ENCODE measurements around the gene NDUFS8.
A peak's percentile ranks its signal among the peaks of the same experiment; 100 is the strongest.

NDUFS8 gene

GRCh38 chr11:68066742-68067141, 36.3 kb downstream of the NDUFS8 start:
- no peak for FAIRE-seq

GRCh38 chr11:68067991-68068390, 37.5 kb downstream of the NDUFS8 start:
- FAIRE-seq (no peak), DNase-seq (ENCODE audit: insufficient read length) (no peak)
- no peak for TF ChIP-seq POLR2AphosphoS5 (IDR thresholded peaks at IDR 0.05; ENCODE audit: low read depth, low read length)

More at GRCh38 chr11:68066742-68067141, 36.3 kb downstream of the NDUFS8 start:
- TF ChIP-seq TAF1 (IDR thresholded peaks at IDR 0.05; ENCODE audit: borderline replicate concordance, low read depth, low read length): no peak
- TF ChIP-seq POLR2AphosphoS5 (IDR thresholded peaks at IDR 0.05; ENCODE audit: low read depth, low read length): no peak
- TF ChIP-seq POLR2A (IDR thresholded peaks at IDR 0.05; ENCODE audit: low read depth, low read length): no peak
- no peak for DNase-seq (ENCODE audit: insufficient read length)

GRCh38 chr11:68071281-68072048, 41.0 kb downstream of the NDUFS8 start:
- DNase-seq (ENCODE audit: insufficient read length): no peak
- TF ChIP-seq POLR2AphosphoS5 (IDR thresholded peaks at IDR 0.05; ENCODE audit: low read depth, low read length): no peak
- no peak for TF ChIP-seq TAF1 (IDR thresholded peaks at IDR 0.05; ENCODE audit: borderline replicate concordance, low read depth, low read length)
- no peak for TF ChIP-seq POLR2A (IDR thresholded peaks at IDR 0.05; ENCODE audit: low read depth, low read length)
- no peak for FAIRE-seq

GRCh38 chr11:68074584-68075352, 44.3 kb downstream of the NDUFS8 start:
- FAIRE-seq: no peak
- no peak for DNase-seq (ENCODE audit: insufficient read length)
- no peak for TF ChIP-seq POLR2AphosphoS5 (IDR thresholded peaks at IDR 0.05; ENCODE audit: low read depth, low read length)

- no peak for DNase-seq (ENCODE audit: insufficient read length)
- no peak for FAIRE-seq
- TF ChIP-seq POLR2AphosphoS5 (IDR thresholded peaks at IDR 0.05; ENCODE audit: low read depth, low read length): no peak
- TF ChIP-seq TAF1 (IDR thresholded peaks at IDR 0.05; ENCODE audit: borderline replicate concordance, low read depth, low read length): no peak
- no peak for TF ChIP-seq POLR2A (IDR thresholded peaks at IDR 0.05; ENCODE audit: low read depth, low read length)
Measured at GRCh38 chr11:68076371-68077042, 46.0 kb downstream of the NDUFS8 start.

- no peak for TF ChIP-seq POLR2A (IDR thresholded peaks at IDR 0.05; ENCODE audit: low read depth, low read length)
- no peak for TF ChIP-seq TAF1 (IDR thresholded peaks at IDR 0.05; ENCODE audit: borderline replicate concordance, low read depth, low read length)
- no peak for TF ChIP-seq POLR2AphosphoS5 (IDR thresholded peaks at IDR 0.05; ENCODE audit: low read depth, low read length)
- FAIRE-seq (peak; percentile 14), DNase-seq (ENCODE audit: insufficient read length) (no peak)
Measured at GRCh38 chr11:68077617-68078582, 47.4 kb downstream of the NDUFS8 start.

- DNase-seq (ENCODE audit: insufficient read length) (no peak), FAIRE-seq (no peak)
- no peak for TF ChIP-seq TAF1 (IDR thresholded peaks at IDR 0.05; ENCODE audit: borderline replicate concordance, low read depth, low read length)
- TF ChIP-seq POLR2AphosphoS5 (IDR thresholded peaks at IDR 0.05; ENCODE audit: low read depth, low read length): no peak
- no peak for TF ChIP-seq POLR2A (IDR thresholded peaks at IDR 0.05; ENCODE audit: low read depth, low read length)
Measured at GRCh38 chr11:68080860-68081259, 50.4 kb downstream of the NDUFS8 start.

- DNase-seq (ENCODE audit: insufficient read length) (no peak), FAIRE-seq (no peak)
- TF ChIP-seq POLR2A (IDR thresholded peaks at IDR 0.05; ENCODE audit: low read depth, low read length) (no peak), TAF1 (IDR thresholded peaks at IDR 0.05; ENCODE audit: borderline replicate concordance, low read depth, low read length) (no peak), POLR2AphosphoS5 (IDR thresholded peaks at IDR 0.05; ENCODE audit: low read depth, low read length) (no peak)
Measured at GRCh38 chr11:68081691-68082090, 51.2 kb downstream of the NDUFS8 start.

- DNase-seq (ENCODE audit: insufficient read length): no peak
- FAIRE-seq: no peak
- TF ChIP-seq POLR2AphosphoS5 (IDR thresholded peaks at IDR 0.05; ENCODE audit: low read depth, low read length) (no peak), POLR2A (IDR thresholded peaks at IDR 0.05; ENCODE audit: low read depth, low read length) (no peak), TAF1 (IDR thresholded peaks at IDR 0.05; ENCODE audit: borderline replicate concordance, low read depth, low read length) (no peak)
Measured at GRCh38 chr11:68082481-68082880, 52.0 kb downstream of the NDUFS8 start.

- no peak for DNase-seq (ENCODE audit: insufficient read length)
- FAIRE-seq: no peak
- TF ChIP-seq POLR2AphosphoS5 (IDR thresholded peaks at IDR 0.05; ENCODE audit: low read depth, low read length) (no peak), POLR2A (IDR thresholded peaks at IDR 0.05; ENCODE audit: low read depth, low read length) (no peak), TAF1 (IDR thresholded peaks at IDR 0.05; ENCODE audit: borderline replicate concordance, low read depth, low read length) (no peak)
Measured at GRCh38 chr11:68083517-68083916, 53.0 kb downstream of the NDUFS8 start.
